GM19438 (cell line): ENCODE measurements around the gene ADD1.

Source experiments
- ATAC-seq: cut with Tn5 transposase; IDR thresholded peaks from one replicate; pipeline ENCODE4 v1.9.1; 2021; ENCODE audit warnings: low read depth; ENCODE audit not compliant: unreplicated experiment

The ADD1 gene, protein sequence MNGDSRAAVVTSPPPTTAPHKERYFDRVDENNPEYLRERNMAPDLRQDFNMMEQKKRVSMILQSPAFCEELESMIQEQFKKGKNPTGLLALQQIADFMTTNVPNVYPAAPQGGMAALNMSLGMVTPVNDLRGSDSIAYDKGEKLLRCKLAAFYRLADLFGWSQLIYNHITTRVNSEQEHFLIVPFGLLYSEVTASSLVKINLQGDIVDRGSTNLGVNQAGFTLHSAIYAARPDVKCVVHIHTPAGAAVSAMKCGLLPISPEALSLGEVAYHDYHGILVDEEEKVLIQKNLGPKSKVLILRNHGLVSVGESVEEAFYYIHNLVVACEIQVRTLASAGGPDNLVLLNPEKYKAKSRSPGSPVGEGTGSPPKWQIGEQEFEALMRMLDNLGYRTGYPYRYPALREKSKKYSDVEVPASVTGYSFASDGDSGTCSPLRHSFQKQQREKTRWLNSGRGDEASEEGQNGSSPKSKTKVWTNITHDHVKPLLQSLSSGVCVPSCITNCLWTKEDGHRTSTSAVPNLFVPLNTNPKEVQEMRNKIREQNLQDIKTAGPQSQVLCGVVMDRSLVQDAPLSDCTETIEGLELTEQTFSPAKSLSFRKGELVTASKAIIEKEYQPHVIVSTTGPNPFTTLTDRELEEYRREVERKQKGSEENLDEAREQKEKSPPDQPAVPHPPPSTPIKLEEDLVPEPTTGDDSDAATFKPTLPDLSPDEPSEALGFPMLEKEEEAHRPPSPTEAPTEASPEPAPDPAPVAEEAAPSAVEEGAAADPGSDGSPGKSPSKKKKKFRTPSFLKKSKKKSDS

DNA sequence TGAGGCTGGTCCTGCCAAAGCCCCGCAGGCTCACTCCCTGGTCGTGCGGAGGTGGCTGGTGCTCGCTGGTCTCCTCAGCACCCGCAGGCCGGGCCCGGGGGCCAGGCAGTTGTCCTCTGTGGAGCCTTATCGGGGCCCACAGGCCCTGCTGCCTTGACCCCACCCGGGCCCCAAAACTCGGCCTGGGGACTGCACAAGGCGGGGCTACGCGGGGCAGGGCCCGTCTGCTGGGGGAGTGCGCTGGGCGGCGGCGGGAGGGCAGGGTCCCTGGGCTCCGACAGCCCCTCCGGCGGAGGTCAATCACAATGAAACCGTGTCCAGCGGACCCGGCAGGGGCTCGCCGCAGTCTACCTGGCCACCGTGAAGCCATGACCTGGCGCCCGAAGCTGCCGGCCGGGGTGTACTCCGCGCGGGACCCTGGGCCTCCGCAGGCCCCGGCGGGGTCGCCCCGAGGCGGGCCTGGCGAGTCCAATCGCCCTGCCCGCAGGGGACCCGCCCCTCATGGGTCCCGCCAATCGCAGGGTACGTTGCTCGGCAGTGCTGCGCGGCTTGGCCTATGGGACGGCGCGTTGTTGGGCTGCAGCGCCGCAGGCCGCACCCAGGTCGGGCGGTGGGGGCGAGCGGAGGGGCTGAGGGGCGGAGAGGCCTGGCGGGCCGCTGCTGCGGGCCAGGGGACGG is at the start of gene ADD1:
ADD1 (plus strand) TSS at position 582 of the 678 bp plus-strand sequence. CDS start 32,072 bp downstream, outside the sequence.
- ATAC-seq = peak; percentile 77

GRCh38 chr4:2794486-2795299 is 49.0 kb upstream of the ADD1 start:
- ATAC-seq = no peak

DNA sequence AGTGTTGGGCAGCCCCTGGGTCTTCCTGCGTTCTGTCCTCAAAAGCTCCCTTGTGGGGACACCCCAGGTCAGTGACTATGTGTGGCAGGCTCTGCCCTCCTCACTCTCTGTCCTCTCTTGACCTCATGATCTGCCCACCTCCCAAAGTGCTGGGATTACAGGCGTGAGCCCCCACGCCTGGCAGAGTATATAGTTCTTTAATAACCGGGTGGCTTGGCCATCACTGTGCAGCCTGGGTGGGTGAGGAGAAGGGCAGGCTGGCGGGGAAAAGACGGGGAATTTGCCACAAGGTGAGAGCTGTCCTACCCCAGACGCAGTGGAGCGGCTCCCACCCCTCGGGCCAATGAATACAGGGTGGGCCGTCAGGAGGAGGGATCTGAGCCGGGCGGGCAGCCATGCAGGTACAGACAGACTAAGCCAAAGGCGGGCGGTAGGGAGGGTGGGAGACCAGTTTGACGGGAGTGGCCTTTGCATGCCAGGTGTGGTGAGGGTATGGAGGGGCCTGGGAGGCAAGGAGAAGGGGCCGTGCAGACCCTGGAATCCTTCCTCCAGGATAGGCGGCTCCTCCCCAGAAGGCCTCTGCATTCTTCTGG is 48.2 kb upstream of the ADD1 start:
- ATAC-seq = no peak

DNA sequence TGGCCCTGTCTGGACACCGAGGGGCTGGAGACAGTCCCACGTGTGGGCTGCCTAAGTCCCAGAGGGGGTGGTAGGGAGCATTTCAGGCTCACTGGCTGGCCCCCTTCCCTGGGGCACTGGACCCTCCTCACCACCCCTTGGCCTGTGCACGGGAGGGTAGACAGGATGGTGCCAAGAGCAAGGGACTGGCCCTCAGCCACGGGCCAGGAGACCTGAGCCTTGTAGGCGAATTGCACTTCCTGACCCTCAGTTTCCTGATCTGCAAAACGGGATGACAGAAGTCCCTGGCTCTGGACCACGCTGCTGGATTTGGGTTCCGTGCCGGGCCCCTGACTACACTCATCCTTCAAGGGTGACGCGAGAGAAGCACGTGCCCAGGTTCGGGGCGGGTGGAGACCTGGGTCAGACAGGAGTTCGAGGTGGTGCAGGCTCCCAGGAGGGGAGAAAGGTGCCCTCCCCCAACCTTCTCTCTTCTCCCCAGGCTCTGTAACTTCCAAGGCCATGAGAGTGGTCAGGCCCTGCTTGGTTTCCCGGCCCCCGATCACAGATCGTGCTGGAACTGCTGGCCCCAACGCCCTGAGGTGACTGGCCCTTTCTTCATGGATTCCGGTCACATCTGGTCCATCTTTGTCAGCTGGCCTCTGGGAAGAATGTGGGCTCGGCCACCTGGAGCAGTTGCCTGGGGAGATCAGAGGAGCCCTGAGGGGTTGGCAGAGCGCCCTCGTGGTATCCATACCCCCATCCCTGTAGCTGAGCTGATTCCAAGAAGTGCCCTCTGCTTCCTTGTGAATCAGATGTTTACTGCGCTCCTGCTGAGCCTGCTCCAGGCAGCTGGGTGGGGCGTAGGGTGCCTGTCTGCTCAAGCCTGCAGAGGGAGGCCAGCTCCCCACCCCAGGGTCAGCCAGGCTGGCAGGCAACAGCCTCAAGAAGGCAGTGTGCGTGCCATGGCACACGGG is 47.5 kb upstream of the ADD1 start:
- no peak for ATAC-seq

GRCh38 chr4:2796849-2797544 is 46.6 kb upstream of the ADD1 start:
- ATAC-seq = no peak

- ATAC-seq = no peak
Measured at GRCh38 chr4:2797545-2798305, 45.9 kb upstream of the ADD1 start.

DNA sequence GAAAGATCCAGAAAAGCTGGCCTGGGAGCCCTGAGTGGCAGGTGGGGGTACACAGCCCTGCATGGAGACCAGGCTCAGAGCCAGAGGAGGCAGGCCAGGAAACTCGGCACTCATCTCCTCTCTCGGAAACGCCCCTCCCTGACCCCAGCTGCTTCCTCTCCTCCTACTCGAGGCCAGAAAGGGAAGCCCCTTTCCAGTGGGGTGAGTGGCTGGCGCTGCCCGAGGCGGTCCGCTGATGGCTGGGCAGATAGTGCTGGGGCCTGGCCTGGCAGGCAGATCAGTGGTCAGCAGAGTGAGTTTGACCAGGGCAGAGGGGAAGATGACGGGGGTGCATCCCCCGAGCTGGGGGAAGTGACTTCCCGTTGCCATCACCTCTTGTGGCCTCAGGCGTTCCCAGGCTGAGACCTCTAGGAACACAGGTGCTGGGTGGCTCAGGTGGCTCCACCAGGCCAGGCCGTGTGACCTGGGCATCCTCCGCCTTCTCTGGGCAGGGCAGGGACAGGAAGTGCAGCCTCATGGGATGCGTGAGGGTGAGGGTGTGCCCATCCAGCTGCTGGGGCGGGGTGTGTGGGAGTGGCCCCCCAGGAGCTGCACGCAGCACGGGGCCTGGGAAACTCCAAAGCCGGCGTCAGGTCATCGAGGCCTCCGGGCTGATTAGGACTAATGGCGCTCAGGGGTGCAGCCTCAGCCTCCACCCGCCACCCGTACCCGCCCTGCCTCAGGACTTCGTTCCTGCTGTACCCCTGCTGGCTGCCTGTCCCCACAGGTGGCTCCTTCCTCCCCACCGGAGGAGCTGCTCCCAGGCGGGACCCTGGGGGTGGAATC is 45.0 kb upstream of the ADD1 start:
- ATAC-seq = peak; percentile 58

- no peak for ATAC-seq
Measured at GRCh38 chr4:2799224-2799911, 44.3 kb upstream of the ADD1 start.

DNA sequence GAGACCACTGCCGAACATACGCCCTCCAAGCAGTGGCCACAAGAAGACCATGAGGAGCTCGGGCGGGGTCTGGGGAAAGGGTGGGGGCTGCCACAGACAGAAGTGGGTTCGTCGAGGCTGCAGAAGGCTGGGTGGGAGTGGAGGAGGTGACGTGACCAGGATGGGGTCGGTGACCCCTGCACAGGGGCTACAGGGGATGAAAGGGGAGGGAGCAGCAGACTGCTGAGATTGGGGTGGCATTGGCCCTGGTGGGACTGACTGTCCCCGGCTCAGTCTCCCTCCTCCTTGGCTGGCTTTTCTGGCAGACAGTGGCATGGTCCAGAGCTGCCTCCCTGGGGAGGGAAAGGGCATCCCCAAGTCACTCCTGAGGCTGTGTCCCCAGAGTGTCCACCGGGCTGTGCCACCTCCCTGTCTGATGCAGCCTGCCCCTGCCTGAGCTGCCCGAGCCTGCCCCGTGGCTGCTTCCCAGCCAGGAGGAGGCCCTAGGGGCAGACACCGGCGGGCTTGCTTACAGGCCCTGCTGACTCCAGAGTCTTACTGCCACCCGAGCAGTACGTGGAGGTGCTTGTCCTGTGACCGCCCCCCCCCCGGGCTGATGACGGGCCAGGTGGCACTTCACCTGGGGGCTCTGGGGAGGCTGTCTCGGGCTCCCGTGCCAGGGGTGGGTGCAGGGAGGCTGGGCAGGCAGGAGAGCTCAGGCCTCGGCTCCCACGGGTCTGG is 43.5 kb upstream of the ADD1 start:
- no peak for ATAC-seq

DNA sequence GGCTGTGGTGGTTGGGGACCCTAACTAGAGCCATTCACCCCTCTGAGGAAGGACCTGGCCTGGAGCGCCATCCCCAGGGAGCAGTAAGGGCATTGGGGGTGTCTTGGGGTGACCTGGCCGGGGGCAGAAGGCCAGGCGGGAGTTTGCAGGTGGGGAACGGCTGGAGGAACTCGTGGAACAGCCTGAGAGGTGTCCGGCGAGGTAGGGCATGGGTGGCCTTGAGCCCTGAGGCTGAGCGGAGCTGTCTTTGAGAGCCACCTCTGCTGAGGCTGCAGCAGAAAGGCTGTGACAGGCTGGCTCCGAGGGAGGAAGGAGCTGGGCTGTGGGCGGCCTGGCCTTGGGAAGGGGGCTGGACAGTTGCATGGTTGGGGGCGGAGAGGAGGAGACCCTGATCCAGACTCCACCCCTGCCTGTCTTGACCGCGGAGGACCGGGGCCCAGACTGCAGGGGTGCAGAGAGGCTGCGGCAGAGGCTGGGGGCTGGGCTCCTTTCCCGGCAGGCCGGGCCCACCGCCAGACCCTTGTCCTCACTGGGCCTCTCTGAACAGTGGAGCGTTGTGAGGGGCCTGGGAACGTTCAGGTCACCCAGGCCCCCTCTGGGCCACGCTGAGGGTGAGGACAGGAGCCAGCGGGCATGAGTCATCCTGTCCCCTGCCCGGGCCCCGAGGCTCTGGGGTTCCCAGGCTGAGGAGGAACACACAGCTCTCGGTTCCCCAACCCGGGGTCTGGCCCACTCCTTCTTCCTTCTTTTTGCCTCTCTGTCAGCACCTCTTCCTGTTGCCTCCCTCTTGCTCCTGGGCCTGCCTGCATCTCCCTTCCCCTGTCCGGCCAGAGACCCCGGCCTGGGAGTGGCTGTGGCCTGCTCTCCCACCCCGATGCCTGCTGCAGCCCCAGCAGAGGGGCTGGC is 42.7 kb upstream of the ADD1 start:
- no peak for ATAC-seq

DNA sequence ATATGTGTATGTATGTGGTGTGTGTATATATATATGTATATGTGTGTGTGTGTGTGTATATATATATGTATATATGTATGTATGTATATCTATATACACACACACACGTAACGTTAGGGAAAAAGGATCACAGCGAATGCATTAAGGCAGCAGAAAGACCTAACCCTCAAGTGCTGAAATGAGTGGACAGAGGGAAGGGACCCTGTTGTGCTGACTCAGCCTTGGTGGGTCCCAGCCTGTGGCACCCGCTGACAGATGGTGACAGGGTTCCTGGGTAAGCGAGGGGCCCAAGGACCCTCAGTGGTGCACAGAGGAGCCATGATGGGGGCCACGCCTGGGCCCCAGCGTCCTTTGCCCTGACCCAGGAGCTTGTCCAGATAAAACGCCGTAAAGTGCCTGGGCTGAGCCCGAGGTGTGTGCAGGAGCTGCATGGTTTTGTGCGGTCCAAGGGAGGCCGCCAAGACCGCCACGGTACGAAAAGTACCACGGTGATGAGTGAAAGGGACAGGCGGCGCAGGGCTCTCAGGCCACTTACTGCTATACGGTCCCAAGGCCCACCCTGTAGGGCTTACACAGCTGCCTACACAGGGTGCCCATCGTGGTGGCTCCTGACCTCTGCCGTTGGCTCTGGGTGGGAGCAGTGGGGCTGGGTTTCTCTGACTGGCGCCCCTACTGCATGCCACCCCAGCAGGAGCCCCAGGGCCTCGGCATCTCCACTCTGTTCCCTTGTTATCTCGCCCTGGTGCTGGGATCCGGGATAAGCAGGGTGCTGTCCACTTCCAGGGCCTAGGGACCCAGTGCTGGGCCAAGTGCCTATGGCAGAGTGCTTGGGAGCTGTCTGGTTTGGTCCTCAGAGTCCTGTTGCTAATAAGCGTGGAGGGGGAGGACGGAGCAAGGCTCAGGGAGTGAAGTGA is 40.8 kb upstream of the ADD1 start:
- no peak for ATAC-seq

DNA sequence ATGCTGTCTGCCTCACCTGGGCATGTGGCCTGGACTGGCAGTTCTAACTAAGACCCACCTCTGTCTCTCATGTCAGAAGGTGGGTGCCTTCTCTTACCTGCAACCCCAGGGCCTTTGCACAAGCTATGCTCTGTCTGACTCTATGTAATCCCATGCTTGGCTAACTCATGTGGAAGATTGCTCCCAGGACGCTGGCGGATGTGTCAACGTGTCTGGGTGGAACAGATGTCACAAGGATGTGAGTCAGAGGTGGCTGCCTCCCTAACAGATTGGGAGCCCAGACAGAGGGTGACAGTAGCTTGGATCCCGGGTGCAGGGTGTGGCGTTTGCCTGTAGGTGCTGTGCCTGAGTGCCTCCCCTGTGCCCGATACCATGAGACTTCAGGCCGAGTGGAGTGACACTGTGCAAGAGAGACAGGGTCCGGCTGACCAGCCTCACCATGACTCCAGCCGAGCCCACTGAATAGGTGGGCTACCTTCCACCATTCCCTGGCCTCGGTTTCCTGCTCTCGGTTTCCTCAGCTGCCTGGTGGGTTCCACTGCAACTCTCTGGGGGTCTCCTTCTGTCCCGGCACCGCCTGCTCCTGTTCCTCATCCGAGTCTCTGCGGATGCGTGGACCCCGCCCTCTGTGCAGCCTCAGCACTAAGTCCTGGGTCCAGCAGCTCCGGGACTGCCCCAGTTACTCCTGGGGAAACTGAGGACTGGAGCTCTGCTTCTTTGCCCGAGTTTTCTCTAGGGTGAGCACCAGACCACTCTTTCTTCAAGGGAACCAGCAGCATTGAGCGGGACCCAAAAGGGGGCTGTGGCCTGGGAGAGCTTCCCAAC is 39.8 kb upstream of the ADD1 start:
- ATAC-seq = no peak
